Caco-2 (cell line): ENCODE results near the gene CRPPA. TPM values are rescaled to one million over a fixed set of nuclear protein-coding genes. Genes with fewer than 3 reads are reported as not detected.

ENCODE experiments used
- BruUV-seq: library from RNA; stranded (reverse); fragments of 400-500 nt; replicated peaks from 2 replicates; lab custom pipeline; 2021; lab: Mats Ljungman, UMichigan
- CTCF ChIA-PET: fragments of 300-600 bp; sonication (Branson Sonifier 250); formaldehyde crosslinking; loops from one replicate; lab custom pipeline; 2022; ENCODE audit warnings: antibody characterized with exemption; lab: Charles Lee
- POLR2A ChIA-PET: fragments of 300-600 bp; sonication (Branson Sonifier 250); formaldehyde crosslinking; loops from one replicate; lab custom pipeline; 2022; ENCODE audit warnings: antibody characterized with exemption; lab: Charles Lee
- DNase-seq, 2 experiments: peaks; one replicate each; pipeline versions ENCODE4 v3.0.0 to v3.0.0-alpha.2; 2020 to 2022
- H3K27me3 ChIP-seq: replicated peaks from 2 replicates; pipeline ENCODE4 v1.6.0; 2011; ENCODE audit warnings: low read length; ENCODE audit not compliant: control insufficient read depth, insufficient read depth
- H3K36me3 ChIP-seq: 2 replicates; pipeline ENCODE4 v1.5.1; 2011; ENCODE audit warnings: low read length; ENCODE audit not compliant: control insufficient read depth, insufficient read depth
- H3K4me1 ChIP-seq: fragments of 250-450 bp; sonication (Bioruptor Pico); 2 replicates; pipeline ENCODE4 v1.5.1; 2020; ENCODE audit warnings: mild to moderate bottlenecking
- H3K4me3 ChIP-seq: 2 replicates; pipeline ENCODE4 v1.5.1; 2011; ENCODE audit warnings: low read depth, mild to moderate bottlenecking, control low read depth, low read length
- H3K9me3 ChIP-seq: fragments of 250-450 bp; sonication (Bioruptor Pico); 2 replicates; pipeline ENCODE4 v1.5.1; 2020; ENCODE audit warnings: mild to moderate bottlenecking, moderate library complexity
- H3K27ac Mint-ChIP-seq: one replicate; pipeline ENCODE4 v1.8.0; 2022; ENCODE audit warnings: mixed read lengths; ENCODE audit not compliant: unreplicated experiment
- H3K27me3 Mint-ChIP-seq: one replicate; pipeline ENCODE4 v1.8.0; 2022; ENCODE audit warnings: mixed read lengths; ENCODE audit not compliant: insufficient read depth, unreplicated experiment
- H3K36me3 Mint-ChIP-seq: one replicate; pipeline ENCODE4 v1.8.0; 2022; ENCODE audit warnings: mild to moderate bottlenecking, mixed read lengths; ENCODE audit not compliant: insufficient read depth, unreplicated experiment
- H3K4me1 Mint-ChIP-seq: one replicate; pipeline ENCODE4 v1.8.0; 2022; ENCODE audit warnings: low read depth, mixed read lengths; ENCODE audit not compliant: unreplicated experiment
- H3K4me3 Mint-ChIP-seq: one replicate; pipeline ENCODE4 v1.8.0; 2022; ENCODE audit warnings: mild to moderate bottlenecking, moderate library complexity, mixed read lengths; ENCODE audit not compliant: unreplicated experiment
- H3K9me3 Mint-ChIP-seq: one replicate; pipeline ENCODE4 v1.8.0; 2022; ENCODE audit warnings: mixed read lengths; ENCODE audit not compliant: unreplicated experiment
- intact Hi-C: fragments of 100-400 bp; cut with micrococcal nuclease; formaldehyde crosslinking; loops from one replicate; pipeline ENCODE4 v1.10.0; 2022; ENCODE audit not compliant: unreplicated experiment
- total RNA-seq: library from RNA; stranded (reverse); gene quantifications from 2 replicates; pipeline ENCODE4 v1.2.3, GENCODE V29; 2022
- TF ChIP-seq, protein P1 (sequence below), 2 experiments: fragments of 200-600 bp in 1 of 2; IDR thresholded peaks; 1 replicate in 1 of 2; 2 replicates in 1 of 2; pipeline versions ENCODE4 v1.5.1 to v1.8.0; 2011 to 2022; ENCODE audit warnings: antibody characterized with exemption in 1 of 2, control low read depth in 1 of 2, inconsistent platforms in 1 of 2, low read depth in 1 of 2, low read length in 1 of 2, mild to moderate bottlenecking in 1 of 2, moderate library complexity in 1 of 2; ENCODE audit not compliant: insufficient read depth in 1 of 2, severe bottlenecking in 1 of 2, unreplicated experiment in 1 of 2

CRPPA gene
- total RNA-seq, 1 experiment from 2014 or later = 7.3 TPM

DNA sequence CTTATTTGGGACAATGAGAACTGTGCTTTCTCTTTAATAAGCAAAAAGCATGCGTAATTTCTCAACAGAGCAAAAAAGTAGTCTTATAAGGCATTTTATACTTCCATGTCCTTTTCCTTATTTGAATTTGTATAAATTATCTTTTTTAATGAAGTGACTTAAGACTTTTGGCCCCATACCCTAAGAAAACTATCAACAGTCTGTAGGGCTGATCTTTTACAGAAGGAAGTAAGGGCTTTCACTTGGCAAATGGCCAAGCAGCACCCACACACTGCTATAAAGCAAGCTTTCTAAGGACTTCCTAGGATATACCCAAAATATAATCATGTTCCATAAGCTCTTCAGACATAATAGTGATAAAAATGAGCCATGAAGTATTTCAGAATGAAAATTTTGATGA is 3.4 kb downstream of the CRPPA start:
- no TSS peak for BruUV-seq
- Mint-ChIP-seq H3K27me3 (no peaks in the 10 kb centered on the region), H3K9me3 (no peaks in the 10 kb centered on the region), H3K4me1 (peaks cover 18% of the 10 kb centered on the region), H3K4me3 (no peak overlapping the region), H3K36me3 (peaks cover 6% of the 10 kb centered on the region), H3K27ac (no peak overlapping the region)
- ChIA-PET CTCF (no interaction called here), POLR2A (no interaction called here)
- intact Hi-C loops = no loop called here
- TF ChIP-seq, protein P1, sequence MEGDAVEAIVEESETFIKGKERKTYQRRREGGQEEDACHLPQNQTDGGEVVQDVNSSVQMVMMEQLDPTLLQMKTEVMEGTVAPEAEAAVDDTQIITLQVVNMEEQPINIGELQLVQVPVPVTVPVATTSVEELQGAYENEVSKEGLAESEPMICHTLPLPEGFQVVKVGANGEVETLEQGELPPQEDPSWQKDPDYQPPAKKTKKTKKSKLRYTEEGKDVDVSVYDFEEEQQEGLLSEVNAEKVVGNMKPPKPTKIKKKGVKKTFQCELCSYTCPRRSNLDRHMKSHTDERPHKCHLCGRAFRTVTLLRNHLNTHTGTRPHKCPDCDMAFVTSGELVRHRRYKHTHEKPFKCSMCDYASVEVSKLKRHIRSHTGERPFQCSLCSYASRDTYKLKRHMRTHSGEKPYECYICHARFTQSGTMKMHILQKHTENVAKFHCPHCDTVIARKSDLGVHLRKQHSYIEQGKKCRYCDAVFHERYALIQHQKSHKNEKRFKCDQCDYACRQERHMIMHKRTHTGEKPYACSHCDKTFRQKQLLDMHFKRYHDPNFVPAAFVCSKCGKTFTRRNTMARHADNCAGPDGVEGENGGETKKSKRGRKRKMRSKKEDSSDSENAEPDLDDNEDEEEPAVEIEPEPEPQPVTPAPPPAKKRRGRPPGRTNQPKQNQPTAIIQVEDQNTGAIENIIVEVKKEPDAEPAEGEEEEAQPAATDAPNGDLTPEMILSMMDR (IDR thresholded peaks at IDR 0.05; ENCODE audit: insufficient read depth in 1 of 2, low read depth in 1 of 2, low read length in 1 of 2, severe bottlenecking in 1 of 2, unreplicated experiment in 1 of 2) = no peak
- Histone ChIP-seq H3K4me1 (peaks cover 15% of the 10 kb centered on the region), H3K9me3 (no peaks in the 10 kb centered on the region), H3K36me3 (no peaks in the 10 kb centered on the region; the same call in none of the 2 replicates), H3K27me3 (no peaks in the 10 kb centered on the region), H3K4me3 (no peak overlapping the region)
- no peak for DNase-seq

DNA sequence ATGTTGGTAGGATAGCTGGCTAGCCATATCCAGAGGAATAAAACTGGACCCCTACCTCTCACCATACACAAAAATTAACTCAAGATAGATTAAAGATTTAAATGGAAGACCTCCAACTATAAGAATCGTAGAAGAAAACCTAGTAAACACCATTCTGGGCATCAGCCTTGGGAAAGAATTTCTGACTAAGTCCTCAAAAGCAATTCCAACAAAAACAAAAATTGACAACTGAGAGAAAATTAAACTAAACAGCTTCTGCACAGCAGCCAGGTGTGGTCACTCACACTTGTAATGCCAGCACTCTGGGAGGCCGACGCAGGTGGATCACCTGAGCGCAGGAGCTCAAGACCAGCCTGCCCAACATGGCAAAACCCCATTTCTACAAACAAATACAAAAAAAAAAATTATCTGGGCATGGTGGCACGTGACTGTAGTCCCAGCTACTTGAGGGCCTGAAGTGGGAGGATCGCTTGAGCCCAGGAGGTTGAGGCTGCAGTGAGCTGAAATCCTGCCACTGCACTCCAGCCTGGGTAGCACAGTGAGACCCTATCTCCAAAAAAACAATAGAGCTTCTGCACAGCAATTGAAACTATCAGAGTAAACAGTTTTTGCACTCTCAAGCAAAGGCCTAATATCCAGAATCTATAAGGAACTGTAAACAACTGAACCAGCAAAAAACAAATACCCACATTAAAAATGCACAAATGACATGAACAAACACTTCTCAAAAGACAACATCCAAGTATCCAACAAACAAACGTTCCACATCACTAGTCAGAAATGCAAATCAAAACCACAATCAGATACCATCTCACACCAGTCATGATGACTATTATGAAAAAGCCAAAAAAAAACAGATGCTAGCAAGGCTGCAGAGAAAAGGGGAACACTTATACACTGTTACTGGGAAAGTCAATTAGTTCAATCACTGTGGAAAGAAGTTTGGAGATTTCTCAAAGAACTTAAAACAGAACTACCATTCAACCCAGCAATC is 4.8 kb downstream of the CRPPA start:
- intact Hi-C loops = no loop called here
- Histone ChIP-seq H3K36me3 (no peaks in the 10 kb centered on the region; the same call in none of the 2 replicates), H3K27me3 (no peaks in the 10 kb centered on the region), H3K4me1 (peaks cover 4% of the 10 kb centered on the region; the same call in 1 of the 2 replicates), H3K4me3 (no peak overlapping the region), H3K9me3 (no peaks in the 10 kb centered on the region)
- Mint-ChIP-seq H3K4me1 (peaks cover 7% of the 10 kb centered on the region), H3K27ac (no peak overlapping the region), H3K27me3 (no peaks in the 10 kb centered on the region), H3K9me3 (no peaks in the 10 kb centered on the region), H3K4me3 (no peak overlapping the region), H3K36me3 (peaks cover 6% of the 10 kb centered on the region)
- CTCF ChIA-PET = no interaction called here
- TF ChIP-seq, protein P1 (IDR thresholded peaks at IDR 0.05; ENCODE audit: insufficient read depth in 1 of 2, low read depth in 1 of 2, low read length in 1 of 2, severe bottlenecking in 1 of 2, unreplicated experiment in 1 of 2) = no peak
- no peak for DNase-seq
- POLR2A ChIA-PET = no interaction called here
- BruUV-seq = no TSS peak

DNA sequence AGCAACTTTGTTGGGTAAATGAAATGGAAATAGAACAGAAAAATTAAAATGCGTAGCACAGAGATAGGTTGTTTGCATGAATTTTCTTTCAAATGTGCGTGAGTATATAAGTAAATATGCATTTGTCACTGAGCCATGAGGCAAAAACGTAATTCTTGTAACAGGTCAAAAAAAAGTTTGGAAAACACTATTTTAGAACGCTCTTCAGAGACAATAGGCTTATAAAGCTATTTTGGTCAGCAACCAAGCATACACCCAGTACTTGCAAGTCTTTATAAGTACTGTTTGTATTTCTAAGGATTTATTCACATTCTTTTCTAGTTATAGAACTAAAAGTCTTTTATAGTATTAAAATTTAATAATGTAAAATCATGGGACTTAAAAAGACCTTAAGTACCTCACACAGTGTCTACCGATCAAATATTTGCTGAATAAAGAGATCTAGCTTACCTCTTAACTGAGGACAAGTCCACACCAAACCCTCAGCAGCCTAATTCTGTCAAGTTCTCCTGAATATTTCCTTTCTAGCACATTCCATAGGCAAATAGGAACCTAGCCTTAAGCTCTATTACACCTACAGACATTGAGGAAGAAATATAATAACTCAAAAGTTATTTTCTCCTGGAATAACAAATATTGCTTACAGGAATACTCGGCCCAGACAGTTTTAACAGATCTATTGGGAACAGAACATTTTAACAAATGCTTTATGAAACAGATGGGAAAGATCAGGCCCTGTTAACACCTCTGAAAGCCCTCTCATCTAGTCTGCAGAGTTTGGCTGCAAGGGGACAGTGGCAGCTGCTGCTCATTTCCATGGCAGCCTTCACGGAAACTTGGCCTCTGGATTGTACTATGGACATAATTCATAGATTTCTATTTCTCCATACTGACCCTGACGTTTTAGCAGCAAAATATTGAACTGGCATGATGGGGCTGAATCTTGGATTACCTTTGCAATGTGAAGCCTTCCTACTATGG is 8.8 kb downstream of the CRPPA start:
- H3K4me1 Mint-ChIP-seq = no peaks in the 10 kb centered on the region
- H3K27me3 ChIP-seq = no peaks in the 10 kb centered on the region
- H3K36me3 ChIP-seq = no peaks in the 10 kb centered on the region; the same call in none of the 2 replicates
- no peak overlapping the region for H3K4me3 Mint-ChIP-seq
- H3K9me3 ChIP-seq = no peaks in the 10 kb centered on the region
- POLR2A ChIA-PET = no interaction called here
- H3K9me3 Mint-ChIP-seq = no peaks in the 10 kb centered on the region
- no peak overlapping the region for H3K27ac Mint-ChIP-seq
- no peak overlapping the region for H3K4me3 ChIP-seq
- DNase-seq = no peak
- peaks cover 4% of the 10 kb centered on the region; the same call in 1 of the 2 replicates for H3K4me1 ChIP-seq
- H3K27me3 Mint-ChIP-seq = no peaks in the 10 kb centered on the region
- BruUV-seq = no TSS peak
- TF ChIP-seq, protein P1 (IDR thresholded peaks at IDR 0.05; ENCODE audit: insufficient read depth in 1 of 2, low read depth in 1 of 2, low read length in 1 of 2, severe bottlenecking in 1 of 2, unreplicated experiment in 1 of 2) = no peak
- intact Hi-C loops = no loop called here
- H3K36me3 Mint-ChIP-seq = no peaks in the 10 kb centered on the region
- CTCF ChIA-PET = no interaction called here
